Lung (tissue), 12 donors: ENCODE results near the gene MAP3K14. TPM values are rescaled to one million over a fixed set of nuclear protein-coding genes. Genes with fewer than 3 reads are reported as not detected.
A peak's percentile ranks its signal among the peaks of the same experiment; 100 is the strongest.

ENCODE experiments used
- ATAC-seq: fragments of 200-7000 bp; cut with Tn5 transposase; one replicate; pipeline ENCODE4 v1.9.1; 2020; ENCODE audit warnings: moderate number of reproducible peaks; ENCODE audit not compliant: insufficient read depth, low FRiP score
- DNase-seq, 3 donors: peaks; one replicate each; pipeline ENCODE4 v3.0.0-alpha.2; 2013 to 2017
- H3K27ac ChIP-seq, 2 donors: one replicate each; pipeline ENCODE4 v1.5.1; 2013; ENCODE audit warnings: mild to moderate bottlenecking in 2 of 2, moderate library complexity in 2 of 2, control low read depth in 1 of 2, inconsistent platforms in 1 of 2, low read depth in 1 of 2, low read length in 1 of 2
- H3K27me3 ChIP-seq, 3 donors: one replicate each; pipeline ENCODE4 v1.5.1; 2013; ENCODE audit warnings: low read length in 2 of 3; ENCODE audit not compliant: control insufficient read depth in 3 of 3, insufficient read depth in 3 of 3
- H3K36me3 ChIP-seq, 4 donors: one replicate each; pipeline ENCODE4 v1.5.1; 2013; ENCODE audit warnings: low read length in 4 of 4, mild to moderate bottlenecking in 1 of 4, moderate library complexity in 1 of 4; ENCODE audit not compliant: control insufficient read depth in 4 of 4, insufficient read depth in 4 of 4
- H3K4me1 ChIP-seq, 5 donors: one replicate each; pipeline ENCODE4 v1.5.1; 2013; ENCODE audit warnings: low read length in 5 of 5, mild to moderate bottlenecking in 2 of 5, moderate library complexity in 1 of 5; ENCODE audit not compliant: control insufficient read depth in 5 of 5, insufficient read depth in 5 of 5
- H3K4me3 ChIP-seq: one replicate; pipeline ENCODE4 v1.5.1; 2013; ENCODE audit warnings: mild to moderate bottlenecking, control low read depth, moderate library complexity
- H3K9ac ChIP-seq, 2 donors: one replicate each; pipeline ENCODE4 v1.5.1; 2013; ENCODE audit warnings: low read length in 2 of 2, control low read depth in 1 of 2; ENCODE audit not compliant: insufficient read depth in 1 of 2
- H3K9me3 ChIP-seq, 4 donors: one replicate each; pipeline ENCODE4 v1.5.1; 2013; ENCODE audit warnings: low read length in 3 of 4, mild to moderate bottlenecking in 1 of 4, moderate library complexity in 1 of 4; ENCODE audit not compliant: control insufficient read depth in 4 of 4, insufficient read depth in 3 of 4
- CTCF ChIP-seq: IDR thresholded peaks from 2 replicates; pipeline ENCODE4 v1.5.1; 2012; ENCODE audit warnings: mild to moderate bottlenecking; ENCODE audit errors: control extremely low read depth, extremely low read depth
- WGBS, 2 donors: extraction: QIAGEN DNeasy Blood & Tissue Kit; methylation state at CpG; one replicate each; pipeline ENCODE4 v1.1.7; 2013; 5-methylcytosine and 5-hydroxymethylcytosine counted together
- polyA plus RNA-seq, 2 donors: library from polyadenylated mRNA; stranded (reverse); fragments of 200-250 nt; gene quantifications; one replicate each; pipeline ENCODE4 v1.2.1, GENCODE V29; 2013
- total RNA-seq, 2 donors: library from RNA; depleted of rRNA in 1 of 2; stranded (reverse); fragments of >200 nt in 1 of 2; gene quantifications; one replicate each; pipeline ENCODE4 v1.2.1, GENCODE V29; 2014 to 2021
- donor health status: control.
- donor health status: control.
- donor health status: Bipolar disorder and iron deficiency.
- donor health status: healthy.
- donor health status: DM: yes; HTN: yes; CAD: no.

MAP3K14 gene
- total and polyA plus RNA-seq, 4 donors = 5.9 to 13.5 (median 7.8) TPM

- Histone ChIP-seq H3K27ac (no peak overlapping the region), H3K9ac (peak overlapping the region in 1 of 2 donors; percentile 19), H3K9me3 (no peaks in the 10 kb centered on the region), H3K27me3 (peaks cover 0 to 8% (median 3%) of the 10 kb centered on the region in 3 donors), H3K36me3 (peaks cover 0 to 36% (median 0%) of the 10 kb centered on the region in 4 donors), H3K4me3 (no peak overlapping the region), H3K4me1 (peaks cover 0 to 15% (median 0%) of the 10 kb centered on the region in 5 donors)
- DNase-seq = no peak
- no peak for ATAC-seq
- 79 to 90% methylated on average over 8 of the region's 8 CpGs for WGBS, 2 donors
- no peak for TF ChIP-seq CTCF
These were observed 70.5 kb downstream of the MAP3K14 start for GRCh38 chr17:45246338-45246737.

DNA sequence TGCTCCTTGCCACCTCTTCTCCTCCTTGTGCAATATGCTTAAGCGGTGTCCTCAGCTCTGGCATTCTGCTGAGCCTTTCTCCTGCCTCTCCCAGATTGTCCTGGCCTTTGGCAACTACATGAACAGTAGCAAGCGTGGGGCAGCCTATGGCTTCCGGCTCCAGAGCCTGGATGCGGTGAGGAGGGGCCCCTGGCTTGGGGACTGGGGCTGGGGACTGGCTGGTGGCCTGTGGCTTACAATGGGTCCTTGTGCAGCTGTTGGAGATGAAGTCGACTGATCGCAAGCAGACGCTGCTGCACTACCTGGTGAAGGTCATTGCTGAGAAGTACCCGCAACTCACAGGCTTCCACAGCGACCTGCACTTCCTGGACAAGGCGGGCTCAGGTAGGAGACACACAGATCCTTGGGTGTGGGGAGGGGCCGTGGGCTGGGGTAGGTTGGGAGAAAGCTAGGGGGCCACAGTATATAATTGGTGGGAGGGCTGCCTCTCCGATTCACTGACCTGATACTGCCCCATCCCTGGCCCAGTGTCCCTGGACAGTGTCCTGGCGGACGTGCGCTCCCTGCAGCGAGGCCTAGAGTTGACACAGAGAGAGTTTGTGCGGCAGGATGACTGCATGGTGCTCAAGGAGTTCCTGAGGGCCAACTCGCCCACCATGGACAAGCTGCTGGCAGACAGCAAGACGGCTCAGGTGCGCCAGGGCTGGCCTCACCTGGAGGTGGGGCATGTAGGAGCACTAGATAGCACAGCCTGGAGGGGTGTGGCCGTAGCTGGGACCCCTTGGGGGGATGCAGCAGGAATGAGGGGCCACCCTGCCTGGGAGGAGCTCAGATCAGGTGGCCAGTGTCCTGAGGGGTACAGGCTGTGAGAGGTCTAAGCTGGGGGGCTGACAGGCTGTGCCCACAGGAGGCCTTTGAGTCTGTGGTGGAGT lies 71.8 kb downstream of the MAP3K14 start:
- no peak overlapping the region for H3K9ac ChIP-seq
- no peak overlapping the region for H3K4me3 ChIP-seq
- H3K4me1 ChIP-seq = peaks cover 0 to 19% (median 0%) of the 10 kb centered on the region in 5 donors
- peaks cover 0 to 41% (median 0%) of the 10 kb centered on the region in 4 donors for H3K36me3 ChIP-seq
- H3K9me3 ChIP-seq = no peaks in the 10 kb centered on the region
- ATAC-seq = no peak
- no peak for DNase-seq
- 91 to 94% methylated on average over 21 of the region's 21 CpGs for whole genome bisulfite sequencing, 2 donors
- H3K27ac ChIP-seq = no peak overlapping the region
- peaks cover 0 to 17% (median 7%) of the 10 kb centered on the region in 3 donors for H3K27me3 ChIP-seq
- TF ChIP-seq CTCF = no peak

- H3K36me3 ChIP-seq = peaks cover 0 to 42% (median 0%) of the 10 kb centered on the region in 4 donors
These were observed 73.1 kb downstream of the MAP3K14 start for GRCh38 chr17:45243750-45244149.

More at GRCh38 chr17:45243750-45244149, 73.1 kb downstream of the MAP3K14 start:
- H3K4me1 ChIP-seq = peaks cover 0 to 19% (median 0%) of the 10 kb centered on the region in 5 donors
- H3K9ac ChIP-seq = no peak overlapping the region
- DNase-seq (no peak), ATAC-seq (no peak)
- H3K27me3 ChIP-seq = peaks cover 0 to 17% (median 7%) of the 10 kb centered on the region in 3 donors
- no peak overlapping the region for H3K4me3 ChIP-seq
- H3K27ac ChIP-seq = no peak overlapping the region
- TF ChIP-seq CTCF = no peak
- H3K9me3 ChIP-seq = no peaks in the 10 kb centered on the region
- WGBS, 2 donors = 89 to 93% methylated on average over 18 of the region's 18 CpGs
